Mammary epithelial cell (primary cell): ENCODE results near the gene GDNF.

Source experiments
- CTCF ChIP-seq, 2 donors: IDR thresholded peaks in 1 of 2; conservative IDR thresholded peaks in 1 of 2; 2 replicates each; pipeline ENCODE4 v1.5.1; 2011 to 2012; ENCODE audit warnings: inconsistent platforms in 2 of 2, low read length in 2 of 2, mild to moderate bottlenecking in 2 of 2, control low read depth in 1 of 2, low read depth in 1 of 2; ENCODE audit not compliant: insufficient read depth in 1 of 2; ENCODE audit errors: extremely low read depth in 1 of 2
- EZH2 ChIP-seq: IDR thresholded peaks from 2 replicates; pipeline ENCODE4 v1.6.1; 2012; ENCODE audit warnings: low read length, inconsistent platforms, borderline replicate concordance

GRCh38 chr5:37787742-37788141 lies 52.1 kb downstream of the GDNF start:
- TF ChIP-seq CTCF (conservative IDR thresholded peaks at IDR 0.05 in 1 of 2, IDR thresholded peaks at IDR 0.05 in 1 of 2; ENCODE audit: extremely low read depth in 1 of 2, insufficient read depth in 1 of 2, low read depth in 1 of 2, low read length in 2 of 2) (no peak), EZH2 (no peak)
